GM23338 (cell line): ENCODE results near the gene NPAS3. TPM values are rescaled to one million over a fixed set of nuclear protein-coding genes. Genes with fewer than 3 reads are reported as not detected.

ENCODE experiments used
- ATAC-seq: fragments of 200-7000 bp; cut with Tn5 transposase; 3 replicates; pipeline ENCODE4 v1.9.1; 2020
- DNase-seq: peaks from one replicate; pipeline ENCODE4 v3.0.0-alpha.2; 2015; ENCODE audit warnings: low spot score
- H2AFZ ChIP-seq: fragments of 200-600 bp; sonication (generic); 2 replicates; pipeline ENCODE4 v1.8.0; 2016; ENCODE audit warnings: antibody characterized with exemption, mild to moderate bottlenecking, moderate library complexity
- H3F3A ChIP-seq: fragments of 200-600 bp; sonication (generic); replicated peaks from 2 replicates; pipeline ENCODE4 v1.8.0; 2017; ENCODE audit warnings: antibody characterized with exemption, mixed run types, low read depth
- H3K27ac ChIP-seq: fragments of 200-600 bp; sonication (generic); 2 replicates; pipeline ENCODE4 v1.6.1; 2016; ENCODE audit warnings: low read depth
- H3K27me3 ChIP-seq: fragments of 200-600 bp; sonication (generic); 2 replicates; pipeline ENCODE4 v1.8.0; 2016; ENCODE audit warnings: mild to moderate bottlenecking, mixed run types, moderate library complexity; ENCODE audit not compliant: insufficient read depth
- H3K36me3 ChIP-seq: fragments of 200-600 bp; sonication (generic); 2 replicates; pipeline ENCODE4 v1.8.0; 2016; ENCODE audit warnings: mild to moderate bottlenecking; ENCODE audit not compliant: insufficient read depth
- H3K4me1 ChIP-seq: fragments of 200-600 bp; sonication (generic); 2 replicates; pipeline ENCODE4 v1.8.0; 2016; ENCODE audit warnings: mild to moderate bottlenecking, moderate library complexity; ENCODE audit not compliant: insufficient read depth
- H3K4me2 ChIP-seq: fragments of 200-600 bp; sonication (generic); 2 replicates; pipeline ENCODE4 v1.7.1; 2017; ENCODE audit warnings: mixed run types
- H3K4me3 ChIP-seq: fragments of 200-600 bp; sonication (generic); 2 replicates; pipeline ENCODE4 v1.6.1; 2016; ENCODE audit warnings: mixed run types
- H3K79me2 ChIP-seq: fragments of 200-600 bp; sonication (generic); replicated peaks from 2 replicates; pipeline ENCODE4 v1.8.0; 2017; ENCODE audit warnings: mild to moderate bottlenecking; ENCODE audit not compliant: insufficient read depth
- H3K9me2 ChIP-seq: fragments of 200-600 bp; sonication (generic); 2 replicates; pipeline ENCODE4 v1.8.0; 2017; ENCODE audit not compliant: insufficient read depth
- H4K20me1 ChIP-seq: fragments of 200-600 bp; sonication (generic); replicated peaks from 2 replicates; pipeline ENCODE4 v1.8.0; 2017; ENCODE audit warnings: mild to moderate bottlenecking; ENCODE audit not compliant: insufficient read depth
- H3K27ac Mint-ChIP-seq: 2 replicates; pipeline ENCODE4 v1.8.0; 2020; ENCODE audit warnings: inconsistent platforms, mild to moderate bottlenecking, moderate library complexity, mixed read lengths
- H3K27me3 Mint-ChIP-seq: 3 replicates; pipeline ENCODE4 v1.8.0; 2022; ENCODE audit warnings: low read depth, mild to moderate bottlenecking, moderate library complexity, mixed read lengths, inconsistent platforms; ENCODE audit not compliant: insufficient read depth, poor library complexity
- H3K36me3 Mint-ChIP-seq: 3 replicates; pipeline ENCODE4 v1.8.0; 2021; ENCODE audit warnings: low read depth, mild to moderate bottlenecking, inconsistent platforms, moderate library complexity, mixed read lengths
- H3K4me1 Mint-ChIP-seq: 3 replicates; pipeline ENCODE4 v1.8.0; 2020; ENCODE audit warnings: mild to moderate bottlenecking, inconsistent platforms, mixed read lengths
- H3K4me3 Mint-ChIP-seq: 3 replicates; pipeline ENCODE4 v1.8.0; 2021; ENCODE audit warnings: moderate library complexity, mild to moderate bottlenecking, inconsistent platforms, mixed read lengths
- H3K9me3 Mint-ChIP-seq: 3 replicates; pipeline ENCODE4 v1.8.0; 2020; ENCODE audit warnings: moderate library complexity, mild to moderate bottlenecking, inconsistent platforms, mixed read lengths
- EZH2phosphoT487 ChIP-seq: fragments of 200-600 bp; sonication (generic); IDR thresholded peaks from one replicate; pipeline ENCODE4 v1.8.1; 2018; ENCODE audit warnings: antibody characterized with exemption; ENCODE audit not compliant: unreplicated experiment
- JUNB ChIP-seq: IDR thresholded peaks from one replicate; pipeline ENCODE4 v1.6.1; 2016; ENCODE audit warnings: antibody characterized with exemption; ENCODE audit not compliant: unreplicated experiment
- REST ChIP-seq: IDR thresholded peaks from one replicate; pipeline ENCODE4 v1.6.1; 2018; ENCODE audit warnings: antibody characterized with exemption; ENCODE audit not compliant: unreplicated experiment
- STAT1 ChIP-seq: IDR thresholded peaks from one replicate; pipeline ENCODE4 v1.6.1; 2016; ENCODE audit warnings: antibody characterized with exemption; ENCODE audit not compliant: unreplicated experiment
- ZNF331 ChIP-seq: fragments of 250-450 bp; sonication (Bioruptor Pico); IDR thresholded peaks from 2 replicates; pipeline ENCODE4 v1.5.0; 2020; ENCODE audit warnings: low read depth, mild to moderate bottlenecking, moderate library complexity
- ZNF462 ChIP-seq: fragments of 250-450 bp; sonication (Bioruptor Pico); IDR thresholded peaks from 2 replicates; pipeline ENCODE4 v1.5.0; 2020; ENCODE audit warnings: mild to moderate bottlenecking, moderate library complexity
- polyA plus RNA-seq: library from polyadenylated mRNA; unstranded; fragments of >200 nt; fragmentation: Nextera tagmentation; extraction: Ambion mirVana; gene quantifications from 2 replicates; pipeline ENCODE4 v1.2.1, GENCODE V29; 2016
- total RNA-seq: library from RNA; depleted of rRNA; stranded (reverse); fragments of >200 nt; shearing (Covaris generic); gene quantifications from 2 replicates; pipeline ENCODE4 v1.2.3, GENCODE V29; 2014

Gene NPAS3
- total and polyA plus RNA-seq, 2 experiments from 2014 or later: 0.17 to 0.19 TPM

GRCh38 chr14:33390335-33390734 is 451.7 kb downstream of the NPAS3 start:
- Histone ChIP-seq H3K27ac (no peak overlapping the region), H3K79me2 (no peaks in the 10 kb centered on the region), H3F3A (no peaks in the 10 kb centered on the region), H3K4me2 (no peak overlapping the region), H2AFZ (no peak overlapping the region), H3K36me3 (no peaks in the 10 kb centered on the region), H3K9me2 (peaks cover 5% of the 10 kb centered on the region; the same call in 1 of the 2 replicates), H3K4me3 (no peak overlapping the region), H3K27me3 (no peaks in the 10 kb centered on the region), H4K20me1 (no peaks in the 10 kb centered on the region), H3K4me1 (no peaks in the 10 kb centered on the region)
- no peak overlapping the region for H3K27ac Mint-ChIP-seq
- no peaks in the 10 kb centered on the region for H3K9me3 Mint-ChIP-seq
- H3K4me3 Mint-ChIP-seq: no peak overlapping the region
- DNase-seq: no peak
- no peaks in the 10 kb centered on the region for H3K27me3 Mint-ChIP-seq
- ATAC-seq: no peak
- H3K4me1 Mint-ChIP-seq: peaks cover 6% of the 10 kb centered on the region; the same call in 1 of the 3 replicates
- no peaks in the 10 kb centered on the region for H3K36me3 Mint-ChIP-seq
- TF ChIP-seq STAT1: no peak

- TF ChIP-seq JUNB (no peak), STAT1 (no peak), REST (no peak), ZNF331 (CRISPR knock-in tag) (no peak), EZH2phosphoT487 (no peak), ZNF462 (CRISPR knock-in tag) (no peak)
- Histone ChIP-seq H3K36me3 (no peaks in the 10 kb centered on the region), H3K27ac (no peak overlapping the region), H3F3A (no peaks in the 10 kb centered on the region), H3K9me2 (peaks cover 5% of the 10 kb centered on the region; the same call in 1 of the 2 replicates), H3K4me3 (no peak overlapping the region), H3K4me2 (no peak overlapping the region), H2AFZ (no peak overlapping the region), H3K27me3 (no peaks in the 10 kb centered on the region), H3K79me2 (no peaks in the 10 kb centered on the region), H4K20me1 (no peaks in the 10 kb centered on the region), H3K4me1 (no peaks in the 10 kb centered on the region)
- no peak for ATAC-seq
- no peak for DNase-seq
- H3K27me3 Mint-ChIP-seq: no peaks in the 10 kb centered on the region
- no peaks in the 10 kb centered on the region for H3K36me3 Mint-ChIP-seq
- H3K27ac Mint-ChIP-seq: no peak overlapping the region
- H3K9me3 Mint-ChIP-seq: no peaks in the 10 kb centered on the region
- H3K4me1 Mint-ChIP-seq: no peaks in the 10 kb centered on the region
- no peak overlapping the region for H3K4me3 Mint-ChIP-seq
These were observed 454.7 kb downstream of the NPAS3 start for GRCh38 chr14:33393231-33393894.
